ENCODE data around the gene RPRD1B.
A peak's percentile ranks its signal among the peaks of the same experiment; 100 is the strongest.
"Not testable (repeated sequence)": the region's sequence is repeated elsewhere in the genome, so short reads cannot be mapped to it uniquely, and the experiment has no call there.

The RPRD1B gene

GRCh38 chr20:38083338-38084048, 49.9 kb downstream of the RPRD1B start:
- intact Hi-C loops (cut with micrococcal nuclease): no loop called here
- Mint-ChIP-seq H3K4me1 (ENCODE audit: low read depth) (no peaks in the 10 kb centered on the region), H3K27me3 (no peaks in the 10 kb centered on the region), H3K36me3 (ENCODE audit: low read depth) (peaks cover 97% of the 10 kb centered on the region), H3K4me3 (no peak overlapping the region), H3K27ac (no peak overlapping the region), H3K9me3 (no peaks in the 10 kb centered on the region)

DNA sequence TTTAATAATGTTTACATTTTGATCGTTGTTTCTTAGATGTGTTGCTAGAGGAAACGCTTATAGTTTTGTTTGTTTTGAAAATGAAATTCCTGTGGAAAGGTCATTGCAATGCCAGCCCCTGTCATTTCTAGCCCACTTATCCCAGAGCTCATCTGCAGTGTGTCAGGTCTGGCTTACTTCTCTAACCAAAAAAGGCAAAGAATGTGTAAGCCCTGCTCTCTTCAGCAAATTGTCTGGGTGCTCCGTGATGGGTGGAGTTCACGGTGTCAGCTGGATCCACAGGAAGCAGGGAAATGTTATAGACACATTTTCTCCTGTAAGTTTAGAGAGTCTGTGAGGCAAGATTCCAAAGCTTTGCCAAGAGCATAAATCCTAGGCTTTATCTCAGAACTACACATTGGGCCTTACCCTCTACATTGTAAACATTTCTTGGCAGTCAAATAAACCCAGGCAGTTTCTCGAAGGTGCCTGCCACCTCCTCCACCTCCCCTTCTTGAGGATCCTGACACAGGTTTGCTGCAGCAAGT, 50.9 kb downstream of the RPRD1B start:
- intact Hi-C loops (cut with micrococcal nuclease): no loop called here
- Mint-ChIP-seq H3K9me3 (no peaks in the 10 kb centered on the region), H3K27me3 (no peaks in the 10 kb centered on the region), H3K4me1 (ENCODE audit: low read depth) (no peaks in the 10 kb centered on the region), H3K36me3 (ENCODE audit: low read depth) (peaks cover 97% of the 10 kb centered on the region), H3K4me3 (no peak overlapping the region), H3K27ac (no peak overlapping the region)

GRCh38 chr20:38085026-38085425, 51.5 kb downstream of the RPRD1B start:
- H3K27ac Mint-ChIP-seq: no peak overlapping the region
- peaks cover 97% of the 10 kb centered on the region for H3K36me3 Mint-ChIP-seq (ENCODE audit: low read depth)
- intact Hi-C loops (cut with micrococcal nuclease): no loop called here

GRCh38 chr20:38089500-38089899, 56.0 kb downstream of the RPRD1B start:
- Mint-ChIP-seq H3K27ac (no peak overlapping the region), H3K4me1 (ENCODE audit: low read depth) (peaks cover 28% of the 10 kb centered on the region), H3K9me3 (no peaks in the 10 kb centered on the region), H3K4me3 (no peak overlapping the region), H3K36me3 (ENCODE audit: low read depth) (peaks cover 73% of the 10 kb centered on the region), H3K27me3 (no peaks in the 10 kb centered on the region)
- intact Hi-C loops (cut with micrococcal nuclease): no loop called here

More at GRCh38 chr20:38085026-38085425, 51.5 kb downstream of the RPRD1B start:
- no peaks in the 10 kb centered on the region for H3K9me3 Mint-ChIP-seq
- no peaks in the 10 kb centered on the region for H3K4me1 Mint-ChIP-seq (ENCODE audit: low read depth)
- H3K4me3 Mint-ChIP-seq: no peak overlapping the region
- H3K27me3 Mint-ChIP-seq: no peaks in the 10 kb centered on the region

- peaks cover 34% of the 10 kb centered on the region for H3K4me1 Mint-ChIP-seq (ENCODE audit: low read depth)
- no peaks in the 10 kb centered on the region for H3K27me3 Mint-ChIP-seq
- H3K36me3 Mint-ChIP-seq (ENCODE audit: low read depth): peaks cover 67% of the 10 kb centered on the region
- intact Hi-C loops (cut with micrococcal nuclease): no loop called here
- no peak overlapping the region for H3K27ac Mint-ChIP-seq
- H3K9me3 Mint-ChIP-seq: no peaks in the 10 kb centered on the region
- H3K4me3 Mint-ChIP-seq: no peak overlapping the region
Observed at GRCh38 chr20:38090061-38090460, 56.5 kb downstream of the RPRD1B start.

- Mint-ChIP-seq H3K4me3 (no peak overlapping the region), H3K27ac (peak overlapping the region; percentile 63), H3K27me3 (no peaks in the 10 kb centered on the region), H3K9me3 (no peaks in the 10 kb centered on the region), H3K4me1 (ENCODE audit: low read depth) (peaks cover 40% of the 10 kb centered on the region), H3K36me3 (ENCODE audit: low read depth) (peaks cover 52% of the 10 kb centered on the region)
- intact Hi-C loops (cut with micrococcal nuclease): no loop called here
Observed at GRCh38 chr20:38091441-38092216, 58.1 kb downstream of the RPRD1B start.

- Mint-ChIP-seq H3K27ac (peak overlapping the region; percentile 63), H3K4me3 (no peak overlapping the region), H3K9me3 (no peaks in the 10 kb centered on the region), H3K4me1 (ENCODE audit: low read depth) (peaks cover 40% of the 10 kb centered on the region), H3K27me3 (no peaks in the 10 kb centered on the region), H3K36me3 (ENCODE audit: low read depth) (peaks cover 44% of the 10 kb centered on the region)
- intact Hi-C loops (cut with micrococcal nuclease): no loop called here
Observed at GRCh38 chr20:38092260-38092857, 58.8 kb downstream of the RPRD1B start.

- Mint-ChIP-seq H3K4me1 (ENCODE audit: low read depth) (peaks cover 46% of the 10 kb centered on the region), H3K4me3 (no peak overlapping the region), H3K36me3 (ENCODE audit: low read depth) (peaks cover 39% of the 10 kb centered on the region), H3K9me3 (no peaks in the 10 kb centered on the region), H3K27me3 (no peaks in the 10 kb centered on the region), H3K27ac (peak overlapping the region; percentile 91)
- intact Hi-C loops (cut with micrococcal nuclease): no loop called here
Observed at GRCh38 chr20:38092915-38093314, 59.4 kb downstream of the RPRD1B start.

- no peaks in the 10 kb centered on the region for H3K9me3 Mint-ChIP-seq
- H3K4me3 Mint-ChIP-seq: no peak overlapping the region
- intact Hi-C loops (cut with micrococcal nuclease): no loop called here
- peaks cover 31% of the 10 kb centered on the region for H3K36me3 Mint-ChIP-seq (ENCODE audit: low read depth)
- peak overlapping the region; percentile 91 for H3K27ac Mint-ChIP-seq
- H3K4me1 Mint-ChIP-seq (ENCODE audit: low read depth): peaks cover 53% of the 10 kb centered on the region
- H3K27me3 Mint-ChIP-seq: no peaks in the 10 kb centered on the region
Observed at GRCh38 chr20:38093641-38094077, 60.1 kb downstream of the RPRD1B start.

- intact Hi-C loops (cut with micrococcal nuclease): no loop called here
- Mint-ChIP-seq H3K27me3 (no peaks in the 10 kb centered on the region), H3K9me3 (no peaks in the 10 kb centered on the region), H3K4me3 (peak overlapping the region; percentile 9), H3K27ac (peak overlapping the region; percentile 91), H3K4me1 (ENCODE audit: low read depth) (peaks cover 60% of the 10 kb centered on the region), H3K36me3 (ENCODE audit: low read depth) (peaks cover 24% of the 10 kb centered on the region)
Observed at GRCh38 chr20:38094373-38094891, 60.9 kb downstream of the RPRD1B start.

- Mint-ChIP-seq H3K9me3 (no peaks in the 10 kb centered on the region), H3K4me3 (no peak overlapping the region), H3K36me3 (ENCODE audit: low read depth) (peaks cover 16% of the 10 kb centered on the region), H3K27me3 (no peaks in the 10 kb centered on the region), H3K4me1 (ENCODE audit: low read depth) (peaks cover 60% of the 10 kb centered on the region), H3K27ac (peak overlapping the region; percentile 91)
- intact Hi-C loops (cut with micrococcal nuclease): no loop called here
Observed at GRCh38 chr20:38095017-38095686, 61.6 kb downstream of the RPRD1B start.

DNA sequence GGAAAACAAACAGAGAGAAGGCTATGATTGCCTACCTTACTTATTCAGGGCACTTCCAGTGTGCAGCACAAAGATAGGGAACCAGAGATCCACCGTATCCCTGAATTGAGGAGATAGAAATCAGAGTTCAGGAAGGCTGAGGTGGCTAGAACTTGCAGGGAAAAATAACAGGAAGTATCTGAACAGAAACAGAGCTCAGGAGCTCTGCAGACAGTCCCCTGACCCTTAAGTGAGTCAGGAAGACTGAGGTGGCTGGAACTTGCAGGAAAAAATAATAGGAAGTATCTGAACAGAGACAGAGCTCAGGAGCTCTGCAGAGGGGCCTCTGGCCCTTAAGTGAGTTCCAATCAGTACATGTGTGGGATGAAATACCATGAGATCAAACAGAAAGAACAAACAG, 65.4 kb downstream of the RPRD1B start:
- Mint-ChIP-seq H3K36me3 (ENCODE audit: low read depth) (no peaks in the 10 kb centered on the region), H3K27me3 (no peaks in the 10 kb centered on the region), H3K27ac (no peak overlapping the region), H3K4me1 (ENCODE audit: low read depth) (peaks cover 37% of the 10 kb centered on the region), H3K4me3 (no peak overlapping the region), H3K9me3 (no peaks in the 10 kb centered on the region)
- intact Hi-C loops (cut with micrococcal nuclease): no loop called here

DNA sequence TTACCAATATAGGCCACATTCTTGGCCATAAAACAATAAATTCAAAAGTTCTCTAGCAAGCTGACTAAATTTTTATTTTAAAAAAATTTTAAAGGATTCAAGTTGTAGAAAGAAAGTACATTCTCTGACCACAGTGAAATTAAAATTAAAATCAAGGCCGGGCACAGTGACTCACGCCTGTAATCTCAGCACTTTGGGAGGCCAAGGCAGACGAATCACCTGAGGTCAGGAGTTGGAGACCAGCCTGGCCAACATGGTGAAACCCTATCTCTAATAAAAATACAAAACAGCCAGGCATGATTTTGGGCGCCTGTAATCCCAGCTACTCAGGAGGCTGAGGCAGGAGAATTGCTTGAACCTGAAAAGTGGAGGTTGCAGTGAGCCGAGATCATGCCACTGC, 68.7 kb downstream of the RPRD1B start:
- H3K27ac Mint-ChIP-seq; H3K9me3 Mint-ChIP-seq; intact Hi-C loops (cut with micrococcal nuclease); H3K27me3 Mint-ChIP-seq; H3K36me3 Mint-ChIP-seq (ENCODE audit: low read depth); H3K4me3 Mint-ChIP-seq: not testable (repeated sequence)
- peaks cover 21% of the 10 kb centered on the region for H3K4me1 Mint-ChIP-seq (ENCODE audit: low read depth)

All from dendritic cell treated with granulocyte-macrophage colony-stimulating factor and Interleukin-4, amounts not matched to agents 40 ng/mL and 50 ng/mL, for 4 days (primary cell).